ENCODE results near the gene FCN1.
"Not testable (repeated sequence)": the region's sequence is repeated elsewhere in the genome, so short reads cannot be mapped to it uniquely, and the experiment has no call there.

The FCN1 gene

DNA sequence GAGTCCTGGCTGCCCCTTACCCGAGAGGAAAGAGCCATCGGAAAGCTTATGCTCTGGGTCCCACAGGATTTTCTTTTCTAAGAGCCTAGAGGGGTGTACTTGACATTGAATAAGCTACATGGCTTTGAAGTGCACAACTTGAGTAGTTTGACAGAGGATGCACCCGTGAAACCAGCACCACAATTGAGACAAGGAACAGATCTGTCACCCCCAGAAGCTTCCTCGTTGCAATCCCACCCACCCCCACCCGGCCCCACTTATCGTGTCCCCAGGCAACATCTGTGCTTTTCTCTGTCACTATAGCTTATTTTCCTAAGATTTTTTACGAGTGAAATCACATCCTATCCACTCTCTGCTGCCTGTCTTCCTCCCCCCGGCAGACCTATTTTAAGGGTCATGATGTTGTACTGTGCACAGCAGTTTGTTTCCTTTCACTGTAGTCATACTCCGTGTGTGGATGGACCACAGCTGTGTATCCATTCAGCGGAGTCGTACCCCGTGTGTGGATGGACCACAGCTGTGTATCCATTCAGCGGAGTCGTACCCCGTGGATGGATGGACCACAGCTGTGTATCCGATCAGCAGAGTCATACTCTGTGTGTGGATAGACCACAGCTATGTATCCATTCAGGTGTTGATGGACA, 45.9 kb downstream of the FCN1 start:
- peak; percentile 53 for DNase-seq (ENCODE audit: low spot score)

DNA sequence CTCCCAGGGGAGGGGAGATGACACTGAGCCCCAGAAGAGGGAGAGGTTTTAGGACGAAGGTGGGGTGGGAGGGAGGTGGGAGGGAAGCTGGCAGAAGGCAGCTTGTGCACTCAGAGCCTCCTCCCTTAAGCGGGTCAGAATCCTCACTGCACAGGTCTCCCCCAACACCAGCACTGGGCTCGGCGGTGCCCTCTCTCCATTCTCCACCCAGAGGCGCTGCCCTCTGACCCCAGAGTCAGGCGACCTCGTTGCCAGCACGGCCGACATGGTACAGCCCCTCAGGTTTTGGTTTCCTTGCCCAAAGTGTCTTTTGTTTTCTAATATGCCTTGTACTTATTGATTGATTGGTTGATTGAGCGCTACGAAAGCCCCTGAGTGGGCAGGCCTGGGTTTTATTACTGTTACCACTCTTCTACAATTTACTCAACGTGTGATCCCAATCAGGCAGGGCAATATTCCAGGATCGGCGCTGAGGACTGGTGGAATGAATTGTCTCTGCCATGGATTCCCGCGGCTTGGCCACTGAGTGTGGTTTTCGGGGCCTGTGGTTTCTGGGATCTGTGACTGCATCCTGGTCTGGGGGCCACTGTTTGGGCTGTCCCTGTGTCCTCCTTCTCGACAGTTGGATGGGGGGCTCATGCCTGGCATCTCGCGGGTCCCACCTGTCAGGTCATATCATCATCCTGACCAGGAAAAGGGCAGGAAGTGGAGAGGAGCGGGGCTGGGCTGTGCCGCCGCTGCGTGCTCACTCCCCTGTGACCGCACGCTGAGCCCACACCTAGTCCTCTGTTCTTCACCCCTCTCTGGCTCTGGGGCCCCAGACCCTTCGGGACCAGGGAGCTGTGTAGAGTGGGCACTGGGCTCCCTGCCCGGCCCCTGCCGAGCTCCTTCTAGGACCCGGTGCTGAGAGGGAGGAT, 46.7 kb downstream of the FCN1 start:
- DNase-seq (ENCODE audit: low spot score) = peak; percentile 56

DNA sequence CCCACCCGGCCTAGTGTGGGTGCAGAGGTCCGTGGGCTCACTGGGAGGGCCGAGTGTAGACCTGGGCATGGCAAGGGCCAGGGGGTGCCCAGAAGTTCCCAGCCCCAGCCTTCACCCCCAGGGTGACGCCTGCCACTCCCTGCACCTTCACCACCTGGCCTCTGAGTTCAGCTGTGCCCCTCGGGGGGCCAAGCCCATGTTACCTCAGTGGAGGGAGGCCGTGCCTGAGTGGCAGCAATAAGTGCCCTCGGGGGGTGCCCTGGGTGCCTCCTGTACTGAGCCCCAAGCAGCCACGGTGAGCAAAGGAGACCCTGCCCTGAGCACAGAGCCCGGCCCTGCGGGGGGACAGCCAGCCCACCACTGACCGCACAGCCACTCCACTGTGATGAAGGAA, 47.4 kb downstream of the FCN1 start:
- peak; percentile 58 for DNase-seq (ENCODE audit: low spot score)

DNA sequence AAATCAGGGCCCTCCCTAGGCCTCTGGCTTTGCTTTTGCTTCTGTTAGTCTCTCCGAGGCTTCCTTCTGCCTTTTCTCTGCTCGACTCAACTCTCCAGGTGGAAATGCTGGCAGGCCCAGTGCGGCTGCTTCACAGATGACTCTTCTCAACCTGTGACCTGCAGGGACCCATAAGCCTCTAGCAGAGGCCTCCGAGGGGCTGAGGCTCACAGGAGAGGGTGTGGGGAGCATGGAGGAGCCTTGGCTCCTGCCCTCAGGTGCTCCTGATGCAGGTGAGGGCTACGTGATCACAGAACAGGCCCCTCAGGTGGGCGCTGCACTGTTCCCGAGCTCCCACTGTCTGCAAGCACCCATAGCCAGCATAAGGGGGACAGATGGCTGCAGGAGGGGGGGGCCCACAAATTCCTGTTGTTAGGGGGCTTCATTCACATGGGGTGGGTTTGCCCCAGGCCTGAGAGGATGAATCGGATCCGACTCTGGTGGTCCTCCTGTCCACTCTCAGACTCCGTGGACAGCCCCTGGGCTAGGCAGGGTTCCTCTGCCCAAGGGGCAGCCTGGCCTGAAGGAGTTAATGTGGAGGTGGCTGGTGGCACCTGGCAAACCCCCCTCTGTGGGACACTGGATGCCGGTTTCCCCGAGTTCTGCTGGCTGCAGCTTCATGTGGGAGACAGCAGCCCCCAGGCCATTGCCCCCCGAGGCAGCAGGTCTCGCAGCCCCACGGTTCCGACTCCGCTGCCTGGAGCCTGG, 48.0 kb downstream of the FCN1 start:
- peak; percentile 18 for DNase-seq (ENCODE audit: low spot score)

DNA sequence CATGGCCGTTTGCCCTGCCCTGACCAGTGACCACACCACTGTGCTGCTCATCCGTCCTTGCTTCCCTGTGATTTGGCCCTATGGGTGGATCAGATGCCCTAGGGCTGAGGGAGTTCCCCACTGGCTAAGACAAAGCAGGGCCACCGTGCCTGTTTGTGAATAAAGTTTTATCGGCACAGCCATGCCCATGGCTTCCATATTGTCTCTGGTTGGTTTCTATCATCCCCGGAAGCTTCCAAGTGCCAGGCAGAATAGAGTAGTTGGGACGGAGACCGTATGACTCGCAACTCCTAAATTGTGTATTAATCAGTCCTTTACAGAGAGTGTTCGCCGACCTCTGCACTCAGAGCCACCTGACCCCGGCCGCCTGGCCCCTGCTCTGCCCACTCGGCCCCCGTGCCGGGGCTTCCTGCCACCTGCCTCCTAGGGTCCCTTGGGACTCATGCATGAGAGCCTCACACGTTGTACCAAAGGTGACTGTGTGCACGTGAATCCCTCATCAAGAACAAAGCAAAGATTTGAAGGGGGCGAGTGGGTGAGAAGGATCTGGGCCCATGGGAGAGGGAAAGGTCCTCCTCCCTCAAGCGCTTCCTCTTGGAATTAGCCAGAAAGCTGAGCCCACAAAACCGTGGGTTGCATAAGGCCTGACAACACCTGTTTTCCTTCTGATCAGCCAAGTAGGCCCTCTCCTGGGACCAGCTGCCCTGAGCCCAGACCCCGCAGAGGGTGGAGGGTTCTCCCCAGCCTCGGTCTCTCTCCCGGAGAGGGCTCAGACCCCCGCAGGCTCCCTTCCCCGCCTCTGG, 48.8 kb downstream of the FCN1 start:
- peak; percentile 52 for DNase-seq (ENCODE audit: low spot score)

DNA sequence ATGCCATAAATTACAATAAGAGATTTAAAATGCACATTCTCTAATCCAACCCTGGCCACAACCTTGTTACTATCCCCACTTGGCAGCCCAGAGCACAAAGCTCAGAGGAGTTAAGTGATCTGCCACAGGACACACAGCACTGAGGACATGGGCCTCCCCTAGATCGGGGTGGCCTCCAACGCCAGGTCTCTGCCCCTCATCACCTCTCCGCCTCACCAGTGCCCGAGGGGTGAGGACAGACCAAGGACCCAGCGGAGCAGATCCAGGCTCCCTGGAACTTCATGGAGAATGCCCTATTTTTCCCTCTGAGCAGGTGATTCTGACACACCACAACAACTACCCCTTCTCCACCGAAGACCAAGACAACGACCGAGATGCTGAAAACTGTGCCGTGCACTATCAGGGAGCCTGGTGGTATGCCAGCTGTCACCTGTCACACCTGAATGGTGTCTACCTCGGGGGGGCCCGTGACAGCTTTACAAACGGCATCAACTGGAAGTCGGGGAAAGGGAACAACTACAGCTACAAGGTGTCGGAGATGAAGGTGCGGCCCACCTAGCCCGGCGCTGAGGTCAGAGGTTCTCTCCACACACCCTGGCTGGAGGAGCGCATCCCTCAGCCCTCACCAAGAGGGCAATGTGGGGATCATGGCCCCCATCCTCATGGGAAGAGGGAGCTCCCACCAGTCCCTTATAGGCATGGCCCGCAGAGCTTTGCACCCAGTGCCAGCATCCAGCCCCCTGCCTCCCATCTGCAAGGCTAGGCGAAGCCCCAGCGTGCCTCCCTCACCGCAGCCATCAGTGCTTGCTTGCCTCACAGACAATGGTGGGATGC, 49.6 kb downstream of the FCN1 start:
- peak; percentile 50 for DNase-seq (ENCODE audit: low spot score)

DNA sequence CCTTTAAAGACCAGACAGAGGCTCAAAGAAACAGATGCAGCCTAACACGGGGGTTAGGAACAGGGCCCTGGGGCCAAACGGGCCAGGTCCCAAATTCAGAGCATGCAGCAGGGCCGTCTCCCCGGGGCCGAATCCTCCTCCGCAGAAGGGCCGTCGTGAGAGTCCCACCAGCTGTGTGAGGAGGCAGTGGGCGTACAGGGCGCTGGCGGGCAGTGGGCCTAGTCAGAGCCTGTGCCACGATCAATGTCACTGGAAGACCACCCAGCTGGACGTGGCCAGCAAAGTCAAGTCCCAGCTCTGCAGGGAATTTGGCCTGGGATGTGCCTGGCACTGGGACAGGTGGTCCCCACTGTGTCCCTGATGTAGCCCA, 52.9 kb downstream of the FCN1 start:
- DNase-seq (ENCODE audit: low spot score) = peak; percentile 48

DNA sequence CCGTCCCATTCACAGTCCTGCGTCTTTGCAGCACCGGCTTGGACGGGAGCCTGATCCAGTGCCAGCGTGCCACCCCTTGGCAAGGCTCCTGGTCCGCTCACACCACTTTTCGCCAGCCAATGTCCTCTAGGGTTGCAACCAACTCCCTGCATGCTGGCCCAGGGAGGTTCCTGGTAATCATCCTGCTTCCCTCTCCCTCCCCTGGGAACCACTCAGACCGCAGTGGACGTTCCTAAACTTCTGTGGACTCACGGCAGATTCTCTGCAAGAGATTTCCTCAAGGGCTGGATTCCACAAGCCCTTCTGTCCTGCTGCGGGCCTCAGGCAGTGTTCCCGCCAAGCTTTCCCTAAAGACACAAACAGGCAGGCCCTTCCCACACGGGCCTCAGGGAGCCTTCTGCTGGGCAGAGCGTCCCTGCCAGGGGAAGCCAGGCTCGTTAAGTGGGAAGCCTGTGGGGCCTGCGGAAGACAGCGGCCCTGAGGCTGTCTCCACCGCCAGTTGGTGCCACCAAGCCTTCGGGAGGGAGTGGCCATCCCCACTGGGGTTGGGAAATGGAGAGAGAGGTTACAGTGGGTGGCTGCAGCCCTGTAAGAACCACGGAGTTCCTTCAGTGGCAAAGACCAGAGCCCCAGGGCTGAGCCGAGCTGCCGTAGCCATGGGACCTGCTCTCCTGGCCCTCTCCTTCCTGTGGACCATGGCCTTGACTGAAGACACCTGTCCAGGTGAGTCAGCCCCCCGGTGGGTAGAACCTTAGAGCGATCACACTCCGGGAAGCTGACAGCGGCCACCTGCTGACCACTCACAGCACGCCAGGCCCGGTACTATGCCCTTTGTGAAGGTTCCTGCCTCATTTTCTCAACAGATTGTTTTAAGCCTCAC, 53.5 kb downstream of the FCN1 start:
- DNase-seq (ENCODE audit: low spot score) = peak; percentile 58

DNA sequence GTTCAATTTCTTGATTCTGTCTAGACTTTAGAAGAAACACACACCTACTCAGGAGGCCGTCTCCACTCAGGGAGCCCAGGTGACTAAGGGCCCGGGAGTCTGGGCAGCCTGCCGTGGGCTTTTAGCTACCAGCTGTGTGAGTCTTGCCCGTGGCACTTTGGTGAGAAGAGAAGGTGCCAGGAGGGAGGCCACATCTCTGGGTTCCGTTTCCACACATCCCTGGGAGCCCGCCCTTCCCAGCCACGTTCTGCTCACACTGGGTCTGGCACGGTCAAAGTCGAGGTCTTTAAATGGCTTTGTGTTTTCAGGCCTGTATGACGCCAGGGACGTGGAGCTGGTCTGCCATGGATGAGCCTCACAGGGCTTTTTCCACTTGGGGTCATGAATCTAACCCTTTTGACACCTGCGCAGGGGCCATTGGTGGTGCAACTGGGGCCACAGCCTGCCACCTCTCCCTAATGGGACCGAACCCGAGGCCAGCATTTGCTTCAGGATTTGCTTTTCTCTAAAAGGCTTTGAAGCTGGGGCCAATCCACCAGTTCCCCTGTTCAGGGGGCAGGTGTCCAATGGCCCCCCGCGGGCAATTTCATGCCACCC, 54.3 kb downstream of the FCN1 start:
- peak; percentile 45 for DNase-seq (ENCODE audit: low spot score)

DNA sequence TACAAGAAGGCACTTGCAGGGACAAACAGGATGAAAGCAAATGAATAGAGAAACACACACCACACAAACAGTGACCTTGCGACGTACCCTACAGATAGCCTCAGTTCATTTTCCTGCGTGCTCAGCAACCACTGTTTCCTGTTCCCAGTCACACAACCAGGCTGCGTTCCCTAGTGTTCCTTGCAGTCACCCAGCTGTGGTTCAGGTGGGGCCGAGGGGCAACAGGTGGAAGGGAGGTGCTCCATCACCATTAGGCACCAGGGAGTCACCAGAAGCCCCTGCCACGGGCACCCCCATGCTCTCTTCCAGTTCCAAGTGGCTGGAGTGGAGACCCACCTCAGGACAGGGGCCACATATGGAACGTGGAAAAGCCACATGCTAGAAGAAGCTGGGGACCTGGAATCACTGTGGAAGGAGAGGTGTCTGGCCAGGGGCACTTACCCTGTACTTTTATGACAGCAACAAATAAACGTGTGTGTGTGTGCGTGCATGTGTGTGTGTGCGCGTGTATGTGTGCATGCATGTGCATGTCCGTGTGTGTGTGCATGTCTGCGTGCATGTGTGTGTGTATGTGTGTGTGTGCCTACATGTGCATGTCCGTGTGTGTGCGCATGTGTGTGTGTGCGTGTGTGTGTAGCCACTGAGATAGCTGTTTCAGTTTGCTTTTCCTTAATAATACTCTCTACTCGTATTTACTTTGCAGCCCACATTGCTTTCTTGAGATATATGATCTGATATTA, 55.9 kb downstream of the FCN1 start:
- peak; percentile 61 for DNase-seq (ENCODE audit: low spot score)

DNA sequence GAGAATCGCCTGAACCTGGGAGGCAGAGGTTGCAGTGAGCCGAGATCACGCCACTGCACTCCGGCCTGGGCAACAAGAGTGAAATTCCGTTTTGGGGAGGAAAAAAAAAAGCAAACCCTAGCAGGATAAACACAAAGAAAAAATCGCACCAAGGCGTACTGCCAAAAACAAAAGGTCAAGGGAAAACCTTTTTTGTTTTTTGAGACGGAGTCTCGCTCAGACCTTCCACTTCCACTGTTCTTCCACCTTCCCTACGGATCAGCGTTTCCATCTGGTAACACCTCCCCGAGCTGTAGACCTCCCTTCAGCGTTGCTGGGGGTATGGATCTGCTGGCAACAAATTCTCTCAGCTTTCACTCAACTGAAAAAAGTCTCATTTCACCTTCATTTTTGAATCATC, 57.2 kb downstream of the FCN1 start:
- DNase-seq (ENCODE audit: low spot score) = no peak

DNA sequence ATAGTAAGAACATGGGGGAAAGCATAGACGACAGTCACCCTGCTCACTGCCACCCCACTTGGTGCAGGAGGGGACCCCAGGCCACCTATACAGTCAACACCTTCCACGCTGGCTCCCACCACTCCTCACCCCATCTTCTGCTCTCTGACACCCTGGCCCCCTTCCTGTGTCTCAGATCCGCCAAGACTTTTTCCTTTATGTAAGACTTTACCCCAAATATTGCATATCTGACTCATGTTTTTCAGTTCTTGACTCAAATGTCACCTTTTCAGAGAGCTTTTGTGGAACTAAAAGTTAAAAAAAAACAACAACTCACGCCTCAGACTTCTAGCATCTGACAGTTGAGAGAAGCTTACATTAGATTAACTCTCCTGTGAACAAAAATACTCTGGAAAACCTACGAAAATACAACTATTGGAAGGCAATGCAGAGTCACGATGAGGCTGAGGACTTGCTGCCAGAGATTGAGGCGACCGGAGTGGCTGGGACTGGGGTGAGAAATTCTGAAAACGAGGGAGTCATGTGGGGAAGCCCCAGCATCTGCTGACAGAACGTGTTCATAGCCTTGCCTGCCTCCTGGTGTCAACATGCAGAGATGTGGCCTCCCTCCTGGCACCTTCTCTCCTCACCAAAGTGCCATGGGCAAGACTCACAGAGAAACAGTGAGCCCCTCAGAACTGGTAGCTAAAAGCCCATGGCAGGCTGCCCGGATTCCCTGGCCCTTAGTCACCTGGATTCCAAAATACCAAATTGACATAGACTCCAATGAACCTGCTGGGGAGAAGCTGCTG, 59.5 kb downstream of the FCN1 start:
- no peak for DNase-seq (ENCODE audit: low spot score)

DNA sequence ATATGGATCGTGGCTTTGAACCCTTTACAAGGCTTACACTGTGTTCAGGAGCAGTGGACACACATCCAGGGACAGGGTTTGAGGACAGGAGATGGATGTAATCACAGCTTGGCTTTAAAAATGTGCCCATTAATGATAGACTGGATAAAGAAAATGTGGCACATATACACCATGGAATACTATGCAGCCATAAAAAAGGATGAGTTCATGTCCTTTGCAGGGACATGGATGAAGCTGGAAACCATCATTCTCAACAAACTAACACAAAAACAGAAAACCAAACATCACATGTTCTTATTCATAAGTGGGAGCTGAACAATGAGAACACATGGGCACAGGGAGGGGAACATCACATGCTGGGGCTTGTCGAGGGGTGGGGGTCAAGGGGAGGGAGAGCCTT, 60.3 kb downstream of the FCN1 start:
- DNase-seq (ENCODE audit: low spot score) = not testable (repeated sequence)

DNA sequence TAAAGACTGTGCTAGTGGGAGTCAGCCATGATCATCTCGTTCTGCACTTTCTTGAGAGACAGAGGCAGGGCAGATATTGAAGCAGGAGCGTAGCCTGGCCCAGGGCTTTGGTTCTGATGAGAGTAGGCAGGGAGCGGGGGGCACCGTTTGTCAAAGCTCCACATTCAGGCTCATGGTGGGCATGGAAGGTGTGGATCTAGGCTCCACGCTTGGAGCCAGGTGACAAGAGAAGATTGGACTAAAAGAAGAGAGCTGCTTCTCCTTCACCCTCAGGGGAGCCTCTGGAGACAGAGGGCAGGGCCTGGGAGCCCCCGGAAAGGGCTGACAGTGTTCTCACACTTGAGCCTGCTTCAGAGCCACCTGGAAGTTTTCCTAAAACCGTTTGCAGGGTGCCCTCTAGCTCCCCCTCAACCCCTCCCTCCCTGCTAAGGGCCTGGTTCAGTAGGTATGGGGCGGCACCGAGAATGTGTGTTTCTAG, 61.8 kb downstream of the FCN1 start:
- DNase-seq (ENCODE audit: low spot score) = no peak
